ENCODE data around the gene DENND2A. TPM values are rescaled to one million over a fixed set of nuclear protein-coding genes. Genes with fewer than 3 reads are reported as not detected.

The DENND2A gene
- total and polyA plus RNA-seq, 7 donors = 2.7 to 8.7 (median 3.8) TPM

GRCh38 chr7:140686921-140687320 is 46.3 kb upstream of the DENND2A start:
- Histone ChIP-seq H3K27ac (no peak overlapping the region), H3K4me1 (no peaks in the 10 kb centered on the region), H3K4me3 (no peak overlapping the region), H3K9me3 (no peaks in the 10 kb centered on the region), H3K27me3 (ENCODE audit: insufficient read depth in 3 of 3, low read length in 2 of 3) (no peaks in the 10 kb centered on the region), H3K36me3 (ENCODE audit: insufficient read depth in 1 of 2, low read depth in 1 of 2) (peaks cover 0 to 54% of the 10 kb centered on the region in 2 donors)
- ATAC-seq (no peak), DNase-seq (no peak)
- intact Hi-C loops (cut with DNase I) = no loop called here
- WGBS, 3 donors = 96% methylated on average over 11 of the region's 11 CpGs
- TF ChIP-seq CTCF (IDR thresholded peaks at IDR 0.05) = no peak

- ATAC-seq = no peak
- H3K36me3 ChIP-seq (ENCODE audit: insufficient read depth in 1 of 2, low read depth in 1 of 2) = peaks cover 0 to 60% of the 10 kb centered on the region in 2 donors
- DNase-seq = no peak
- TF ChIP-seq CTCF (IDR thresholded peaks at IDR 0.05) = no peak
- 37 to 44% (median 38%) methylated on average over 10 of the region's 10 CpGs for WGBS, 3 donors
- no peak overlapping the region for H3K4me3 ChIP-seq
- intact Hi-C loops (cut with DNase I) = no loop called here
- no peak overlapping the region for H3K27ac ChIP-seq
- H3K4me1 ChIP-seq = no peaks in the 10 kb centered on the region
- no peaks in the 10 kb centered on the region for H3K27me3 ChIP-seq (ENCODE audit: insufficient read depth in 3 of 3, low read length in 2 of 3)
- no peaks in the 10 kb centered on the region for H3K9me3 ChIP-seq
These were observed 44.9 kb upstream of the DENND2A start for GRCh38 chr7:140685407-140686087.

- H3K4me3 ChIP-seq = no peak overlapping the region
- DNase-seq = no peak
- 91 to 96% (median 92%) methylated on average over 19 to 20 of the region's 20 CpGs for WGBS, 3 donors
- no peaks in the 10 kb centered on the region for H3K9me3 ChIP-seq
- no peak overlapping the region for H3K27ac ChIP-seq
- H3K27me3 ChIP-seq (ENCODE audit: insufficient read depth in 3 of 3, low read length in 2 of 3) = no peaks in the 10 kb centered on the region
- intact Hi-C loops (cut with DNase I) = no loop called here
- no peaks in the 10 kb centered on the region for H3K4me1 ChIP-seq
- TF ChIP-seq CTCF (IDR thresholded peaks at IDR 0.05) = no peak
- ATAC-seq = no peak
- peaks cover 0 to 62% of the 10 kb centered on the region in 2 donors for H3K36me3 ChIP-seq (ENCODE audit: insufficient read depth in 1 of 2, low read depth in 1 of 2)
These were observed 43.7 kb upstream of the DENND2A start for GRCh38 chr7:140684066-140684950.

- DNase-seq = no peak
- intact Hi-C loops (cut with DNase I) = no loop called here
These were observed 43.0 kb upstream of the DENND2A start for GRCh38 chr7:140683657-140684056.

More at GRCh38 chr7:140683657-140684056, 43.0 kb upstream of the DENND2A start:
- Histone ChIP-seq H3K4me3 (no peak overlapping the region), H3K36me3 (ENCODE audit: insufficient read depth in 1 of 2, low read depth in 1 of 2) (peaks cover 0 to 65% of the 10 kb centered on the region in 2 donors), H3K27ac (no peak overlapping the region), H3K9me3 (no peaks in the 10 kb centered on the region), H3K4me1 (no peaks in the 10 kb centered on the region), H3K27me3 (ENCODE audit: insufficient read depth in 3 of 3, low read length in 2 of 3) (no peaks in the 10 kb centered on the region)
- TF ChIP-seq CTCF (IDR thresholded peaks at IDR 0.05) = no peak
- no peak for ATAC-seq
- WGBS, 3 donors = 75 to 90% (median 79%) methylated on average over 3 of the region's 3 CpGs
